HAP-1 (cell line): ENCODE measurements around the gene PRDX1.
A peak's percentile ranks its signal among the peaks of the same experiment; 100 is the strongest.
"Not testable (repeated sequence)": the region's sequence is repeated elsewhere in the genome, so short reads cannot be mapped to it uniquely, and the experiment has no call there.

ENCODE experiments used
- DNase-seq, 2 experiments: peaks; one replicate each; pipeline ENCODE4 v3.0.0-alpha.2; 2016 to 2020; ENCODE audit warnings: low spot score in 2 of 2
- H3K27me3 ChIP-seq: fragments of 250-450 bp; sonication (Bioruptor Pico); 2 replicates; pipeline ENCODE4 v1.5.1; 2020; ENCODE audit warnings: low read depth, mild to moderate bottlenecking, moderate library complexity
- H3K36me3 ChIP-seq: fragments of 250-450 bp; sonication (Bioruptor Pico); replicated peaks from 2 replicates; pipeline ENCODE4 v1.5.1; 2020; ENCODE audit warnings: mild to moderate bottlenecking
- H3K4me1 ChIP-seq: fragments of 250-450 bp; sonication (Bioruptor Pico); 2 replicates; pipeline ENCODE4 v1.5.1; 2020; ENCODE audit warnings: mild to moderate bottlenecking
- H3K4me3 ChIP-seq: fragments of 250-450 bp; sonication (Bioruptor Pico); 2 replicates; pipeline ENCODE4 v1.5.1; 2020; ENCODE audit warnings: mild to moderate bottlenecking, moderate library complexity
- H3K9me3 ChIP-seq: fragments of 250-450 bp; sonication (Bioruptor Pico); 2 replicates; pipeline ENCODE4 v1.5.1; 2020; ENCODE audit warnings: mild to moderate bottlenecking, moderate library complexity
- in situ Hi-C: fragments of 300-500 bp; cut with MboI; formaldehyde crosslinking; loops from 3 replicates; pipeline ENCODE4 v1.14.3; 2020; ENCODE audit warnings: low sequenced_read_pairs, inconsistent platforms, mixed read lengths

Gene PRDX1

GRCh38 chr1:45523975-45524374 lies 2.3 kb upstream of the PRDX1 start:
- H3K36me3 ChIP-seq = peaks cover 11% of the 10 kb centered on the region
- H3K9me3 ChIP-seq, DNase-seq, H3K27me3 ChIP-seq, in situ Hi-C loops, H3K4me3 ChIP-seq: not testable (repeated sequence)
- peaks cover 53% of the 10 kb centered on the region for H3K4me1 ChIP-seq

- H3K9me3 ChIP-seq, H3K27me3 ChIP-seq, H3K4me3 ChIP-seq, in situ Hi-C loops, DNase-seq: not testable (repeated sequence)
- H3K4me1 ChIP-seq = peaks cover 52% of the 10 kb centered on the region
- peaks cover 16% of the 10 kb centered on the region for H3K36me3 ChIP-seq
Measured at GRCh38 chr1:45523516-45523915, 1.8 kb upstream of the PRDX1 start.

DNA sequence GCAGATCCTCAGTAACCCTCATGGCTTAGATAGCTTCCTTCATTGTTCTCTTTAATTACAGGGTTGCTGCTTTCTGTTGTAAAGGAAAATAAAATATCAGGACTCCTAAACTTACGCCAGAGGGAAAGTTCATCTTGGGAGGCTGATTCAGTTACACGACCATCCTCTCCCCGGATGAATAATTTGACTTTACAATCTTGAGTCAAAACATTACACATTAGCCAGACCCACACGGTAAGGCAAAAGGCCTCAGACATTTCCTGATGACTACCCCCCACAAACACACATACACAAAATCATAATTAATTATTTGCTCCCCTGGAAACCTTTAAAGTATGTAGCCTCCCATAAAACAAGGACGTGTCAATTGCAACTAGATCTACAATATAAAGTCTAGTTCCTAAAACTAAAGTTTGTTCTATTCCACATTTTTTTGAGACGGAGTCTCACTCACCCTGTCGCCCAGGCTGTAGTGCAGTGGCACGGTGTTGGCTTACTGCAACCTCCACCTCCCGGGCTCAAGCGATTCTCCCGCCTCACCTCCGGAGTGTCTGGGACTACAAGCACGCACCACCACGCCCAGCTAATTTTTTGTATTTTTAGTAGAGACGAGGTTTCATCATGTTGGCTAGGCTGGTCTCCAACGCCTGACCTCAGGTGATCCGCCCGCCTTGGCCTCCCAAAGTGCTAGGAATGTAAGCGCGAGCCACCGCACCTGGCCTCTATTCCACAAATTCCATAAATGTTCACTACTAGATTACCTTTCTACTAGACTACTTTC lies 830 bp upstream of the PRDX1 start:
- DNase-seq = no peak
- in situ Hi-C loops = no loop called here

DNA sequence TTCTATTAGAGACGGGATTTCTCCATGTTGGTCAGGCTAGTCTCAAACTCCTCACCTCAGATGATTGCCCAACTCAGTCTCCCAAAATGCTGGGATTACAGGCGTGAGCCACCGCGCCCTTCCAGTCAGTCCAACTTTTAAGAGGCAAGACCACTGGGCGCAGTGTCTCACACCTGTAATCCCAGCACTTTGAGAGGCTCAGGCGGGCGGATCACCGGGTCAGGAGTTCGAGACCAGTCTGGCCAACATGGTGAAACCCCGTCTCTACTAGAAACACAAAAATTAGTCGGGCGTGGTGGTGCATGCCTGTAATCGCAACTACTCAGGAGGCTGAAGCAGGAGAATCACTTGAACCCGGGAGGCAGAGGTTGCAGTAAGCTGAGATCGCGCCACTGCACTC lies 1.9 kb downstream of the PRDX1 start:
- H3K27me3 ChIP-seq, H3K9me3 ChIP-seq, DNase-seq, in situ Hi-C loops: not testable (repeated sequence)
- H3K36me3 ChIP-seq = peaks cover 50% of the 10 kb centered on the region
- H3K4me3 ChIP-seq = peak overlapping the region; percentile 99
- peaks cover 25% of the 10 kb centered on the region for H3K4me1 ChIP-seq

More for the DNA sequence above, 830 bp upstream of the PRDX1 start:
- Histone ChIP-seq H3K4me1 (peaks cover 45% of the 10 kb centered on the region), H3K27me3 (no peaks in the 10 kb centered on the region), H3K9me3 (no peaks in the 10 kb centered on the region), H3K4me3 (peak overlapping the region; percentile 99), H3K36me3 (peaks cover 23% of the 10 kb centered on the region)

- H3K9me3 ChIP-seq = no peaks in the 10 kb centered on the region
- H3K36me3 ChIP-seq = peaks cover 59% of the 10 kb centered on the region
- in situ Hi-C loops = no loop called here
- DNase-seq = no peak
- peak overlapping the region; percentile 99 for H3K4me3 ChIP-seq
- peaks cover 20% of the 10 kb centered on the region for H3K4me1 ChIP-seq
- H3K27me3 ChIP-seq = no peaks in the 10 kb centered on the region
Measured at GRCh38 chr1:45518910-45519309, 2.8 kb downstream of the PRDX1 start.

- in situ Hi-C loops, H3K27me3 ChIP-seq, H3K9me3 ChIP-seq, DNase-seq, H3K4me3 ChIP-seq: not testable (repeated sequence)
- Histone ChIP-seq H3K36me3 (peaks cover 64% of the 10 kb centered on the region), H3K4me1 (peaks cover 20% of the 10 kb centered on the region)
Measured at GRCh38 chr1:45518366-45518765, 3.3 kb downstream of the PRDX1 start.

GRCh38 chr1:45516465-45516864 lies 5.2 kb downstream of the PRDX1 start:
- in situ Hi-C loops = no loop called here
- Histone ChIP-seq H3K9me3 (no peaks in the 10 kb centered on the region), H3K4me3 (no peak overlapping the region), H3K36me3 (peaks cover 81% of the 10 kb centered on the region), H3K4me1 (peaks cover 11% of the 10 kb centered on the region), H3K27me3 (no peaks in the 10 kb centered on the region)
- no peak for DNase-seq

- Histone ChIP-seq H3K4me3 (no peak overlapping the region), H3K27me3 (no peaks in the 10 kb centered on the region), H3K4me1 (peaks cover 11% of the 10 kb centered on the region), H3K9me3 (no peaks in the 10 kb centered on the region), H3K36me3 (peaks cover 84% of the 10 kb centered on the region)
- no peak for DNase-seq
- in situ Hi-C loops = no loop called here
Measured at GRCh38 chr1:45516036-45516435, 5.6 kb downstream of the PRDX1 start.

GRCh38 chr1:45513532-45514260 lies 8.0 kb downstream of the PRDX1 start:
- in situ Hi-C loops, DNase-seq, H3K27me3 ChIP-seq, H3K4me1 ChIP-seq, H3K4me3 ChIP-seq, H3K9me3 ChIP-seq: not testable (repeated sequence)
- H3K36me3 ChIP-seq = peaks cover 96% of the 10 kb centered on the region

- in situ Hi-C loops = no loop called here
- peak; percentile 50 to 78 for DNase-seq
Measured at GRCh38 chr1:45512641-45513054, 9.0 kb downstream of the PRDX1 start.

DNA sequence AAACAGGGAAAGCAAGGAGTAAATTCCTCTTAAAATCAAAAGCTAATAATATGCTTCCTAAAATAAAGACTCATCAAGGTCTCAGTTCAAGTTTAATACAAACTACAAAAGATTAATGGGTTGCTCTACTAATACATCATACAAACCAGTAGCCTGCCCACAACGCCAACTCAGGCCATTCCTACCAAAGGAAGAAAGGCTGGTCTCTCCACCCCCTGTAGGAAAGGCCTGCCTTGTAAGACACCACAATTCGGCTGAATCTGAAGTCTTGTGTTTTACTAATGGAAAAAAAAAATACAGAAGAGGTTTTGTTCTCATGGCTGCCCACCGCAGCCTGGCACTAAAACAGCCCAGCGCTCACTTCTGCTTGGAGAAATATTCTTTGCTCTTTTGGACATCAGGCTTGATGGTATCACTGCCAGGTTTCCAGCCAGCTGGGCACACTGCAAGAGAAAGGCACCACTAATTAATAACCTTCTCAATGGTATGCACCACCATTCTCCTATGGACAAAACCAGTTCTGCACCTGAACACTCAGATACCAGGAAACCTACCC lies 10.6 kb downstream of the PRDX1 start:
- Histone ChIP-seq H3K27me3 (no peaks in the 10 kb centered on the region), H3K9me3 (no peaks in the 10 kb centered on the region), H3K4me1 (no peaks in the 10 kb centered on the region), H3K4me3 (no peak overlapping the region), H3K36me3 (peaks cover 87% of the 10 kb centered on the region)
- DNase-seq = no peak
- in situ Hi-C loops = no loop called here

More at GRCh38 chr1:45512641-45513054, 9.0 kb downstream of the PRDX1 start:
- peaks cover 96% of the 10 kb centered on the region for H3K36me3 ChIP-seq
- H3K4me3 ChIP-seq = no peak overlapping the region
- H3K27me3 ChIP-seq = no peaks in the 10 kb centered on the region
- no peaks in the 10 kb centered on the region for H3K9me3 ChIP-seq
- no peaks in the 10 kb centered on the region for H3K4me1 ChIP-seq

- peaks cover 80% of the 10 kb centered on the region for H3K36me3 ChIP-seq
- no peak overlapping the region for H3K4me3 ChIP-seq
- no peaks in the 10 kb centered on the region for H3K9me3 ChIP-seq
- in situ Hi-C loops = no loop called here
- H3K27me3 ChIP-seq = no peaks in the 10 kb centered on the region
- DNase-seq = no peak
- no peaks in the 10 kb centered on the region for H3K4me1 ChIP-seq
Measured at GRCh38 chr1:45510036-45510971, 11.4 kb downstream of the PRDX1 start.
